ENCODE measurements around the gene TBC1D10B.

The TBC1D10B gene, protein sequence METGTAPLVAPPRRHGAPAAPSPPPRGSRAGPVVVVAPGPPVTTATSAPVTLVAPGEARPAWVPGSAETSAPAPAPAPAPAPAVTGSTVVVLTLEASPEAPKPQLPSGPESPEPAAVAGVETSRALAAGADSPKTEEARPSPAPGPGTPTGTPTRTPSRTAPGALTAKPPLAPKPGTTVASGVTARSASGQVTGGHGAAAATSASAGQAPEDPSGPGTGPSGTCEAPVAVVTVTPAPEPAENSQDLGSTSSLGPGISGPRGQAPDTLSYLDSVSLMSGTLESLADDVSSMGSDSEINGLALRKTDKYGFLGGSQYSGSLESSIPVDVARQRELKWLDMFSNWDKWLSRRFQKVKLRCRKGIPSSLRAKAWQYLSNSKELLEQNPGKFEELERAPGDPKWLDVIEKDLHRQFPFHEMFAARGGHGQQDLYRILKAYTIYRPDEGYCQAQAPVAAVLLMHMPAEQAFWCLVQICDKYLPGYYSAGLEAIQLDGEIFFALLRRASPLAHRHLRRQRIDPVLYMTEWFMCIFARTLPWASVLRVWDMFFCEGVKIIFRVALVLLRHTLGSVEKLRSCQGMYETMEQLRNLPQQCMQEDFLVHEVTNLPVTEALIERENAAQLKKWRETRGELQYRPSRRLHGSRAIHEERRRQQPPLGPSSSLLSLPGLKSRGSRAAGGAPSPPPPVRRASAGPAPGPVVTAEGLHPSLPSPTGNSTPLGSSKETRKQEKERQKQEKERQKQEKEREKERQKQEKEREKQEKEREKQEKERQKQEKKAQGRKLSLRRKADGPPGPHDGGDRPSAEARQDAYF

DNA sequence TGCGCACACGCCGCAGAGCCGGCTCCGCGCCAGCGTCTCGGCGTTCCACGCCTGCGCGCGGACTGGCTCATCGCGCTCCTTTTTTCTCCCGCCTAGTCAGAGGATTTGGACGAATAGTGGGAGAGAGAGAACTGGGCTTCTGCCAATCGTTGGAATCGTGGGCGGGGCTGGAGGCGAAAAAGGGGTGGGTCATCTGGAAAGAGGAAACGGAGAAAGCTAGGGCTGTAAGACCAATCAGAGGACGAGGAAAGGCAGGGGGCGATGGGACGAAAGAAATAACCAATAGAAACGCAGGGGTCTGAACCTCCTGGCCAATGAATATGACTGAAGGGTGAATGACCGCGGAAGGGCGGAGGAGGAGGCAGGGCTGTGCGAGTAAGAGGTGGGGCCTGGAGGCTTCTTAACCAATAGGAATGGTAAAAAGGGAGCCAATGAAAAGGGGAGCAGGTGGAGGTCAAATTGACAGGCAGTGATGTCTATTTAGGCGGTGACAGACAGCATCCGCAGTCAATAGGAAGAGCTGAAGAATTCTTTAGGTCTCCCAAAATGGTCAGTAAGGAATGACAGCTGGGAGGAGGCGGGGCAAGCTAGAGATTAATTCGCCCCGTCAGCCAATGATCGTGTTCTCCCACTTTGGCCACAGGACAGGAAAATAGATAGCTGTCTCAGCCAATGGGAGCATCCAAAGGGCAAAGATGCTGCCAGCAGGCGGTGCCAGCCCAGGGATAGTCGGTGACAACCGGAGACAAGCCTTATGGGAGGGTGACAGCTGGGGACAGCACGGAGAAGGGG lies at the start of gene TBC1D10B:
TBC1D10B (minus strand) TSS at position 39 of the 792 bp plus-strand sequence. CDS start 311 bp downstream, outside the sequence.
- peak; percentile 100 for DNase-seq

DNA sequence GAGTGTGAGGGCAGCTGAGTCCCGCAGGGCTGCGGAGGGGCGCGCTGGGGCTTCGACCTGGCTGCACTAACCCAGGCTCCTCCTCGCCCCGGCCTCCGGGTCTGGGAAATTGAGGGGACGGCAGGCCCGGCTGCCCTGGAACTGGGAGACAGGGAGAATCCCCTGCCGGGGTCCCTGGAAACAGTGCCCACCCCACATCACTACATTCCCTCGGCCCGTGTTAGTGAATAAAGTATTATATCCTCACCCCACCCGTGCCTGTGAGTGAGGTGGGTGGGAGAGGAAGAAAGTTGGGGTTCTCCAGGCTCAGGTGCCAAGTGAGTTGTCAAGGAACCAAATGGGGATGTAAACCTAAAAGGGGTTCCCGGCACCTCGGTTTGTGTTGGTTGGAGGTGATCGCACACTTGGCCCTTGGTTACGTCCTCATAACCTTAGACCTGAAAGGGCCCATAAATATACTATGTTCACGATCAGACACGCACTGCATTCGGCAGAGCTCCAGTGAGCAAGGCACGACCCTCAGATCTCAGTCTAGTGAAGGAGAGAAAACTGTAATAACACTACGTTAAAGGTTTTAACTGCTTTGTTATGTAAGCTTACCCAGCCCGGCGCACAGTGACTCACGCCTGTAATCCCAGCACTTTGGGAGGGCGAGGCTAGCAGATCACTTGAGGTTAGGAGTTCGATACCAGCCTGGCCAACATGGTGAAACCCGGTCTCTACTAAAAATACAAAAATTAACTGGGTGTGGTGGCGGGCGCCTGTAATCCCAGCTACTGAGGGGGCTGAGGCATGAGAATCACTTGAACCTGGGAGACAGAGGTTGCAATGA lies 48.3 kb upstream of the TBC1D10B start:
- no peak for DNase-seq

DNA sequence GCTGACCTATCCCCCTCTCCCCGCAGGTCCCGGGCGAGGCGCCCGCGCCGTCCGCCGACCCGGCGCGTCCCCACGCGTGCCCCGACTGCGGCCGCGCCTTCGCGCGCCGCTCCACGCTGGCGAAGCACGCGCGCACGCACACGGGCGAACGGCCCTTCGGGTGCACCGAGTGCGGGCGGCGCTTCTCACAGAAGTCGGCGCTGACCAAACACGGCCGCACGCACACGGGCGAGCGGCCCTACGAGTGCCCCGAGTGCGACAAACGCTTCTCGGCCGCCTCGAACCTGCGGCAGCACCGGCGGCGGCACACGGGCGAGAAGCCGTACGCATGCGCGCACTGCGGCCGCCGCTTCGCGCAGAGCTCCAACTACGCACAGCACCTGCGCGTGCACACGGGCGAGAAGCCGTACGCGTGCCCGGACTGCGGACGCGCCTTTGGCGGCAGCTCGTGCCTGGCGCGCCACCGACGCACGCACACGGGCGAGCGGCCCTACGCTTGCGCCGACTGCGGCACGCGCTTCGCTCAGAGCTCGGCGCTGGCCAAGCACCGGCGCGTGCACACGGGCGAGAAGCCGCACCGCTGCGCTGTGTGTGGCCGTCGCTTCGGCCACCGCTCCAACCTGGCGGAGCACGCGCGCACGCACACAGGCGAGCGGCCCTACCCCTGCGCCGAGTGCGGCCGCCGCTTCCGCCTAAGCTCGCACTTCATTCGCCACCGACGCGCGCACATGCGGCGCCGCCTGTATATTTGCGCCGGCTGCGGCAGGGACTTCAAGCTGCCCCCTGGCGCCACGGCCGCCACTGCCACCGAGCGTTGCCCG lies 47.4 kb upstream of the TBC1D10B start:
- peak; percentile 91 to 94 for DNase-seq

GRCh38 chr16:30416624-30417528 lies 46.6 kb upstream of the TBC1D10B start:
- no peak for DNase-seq

DNA sequence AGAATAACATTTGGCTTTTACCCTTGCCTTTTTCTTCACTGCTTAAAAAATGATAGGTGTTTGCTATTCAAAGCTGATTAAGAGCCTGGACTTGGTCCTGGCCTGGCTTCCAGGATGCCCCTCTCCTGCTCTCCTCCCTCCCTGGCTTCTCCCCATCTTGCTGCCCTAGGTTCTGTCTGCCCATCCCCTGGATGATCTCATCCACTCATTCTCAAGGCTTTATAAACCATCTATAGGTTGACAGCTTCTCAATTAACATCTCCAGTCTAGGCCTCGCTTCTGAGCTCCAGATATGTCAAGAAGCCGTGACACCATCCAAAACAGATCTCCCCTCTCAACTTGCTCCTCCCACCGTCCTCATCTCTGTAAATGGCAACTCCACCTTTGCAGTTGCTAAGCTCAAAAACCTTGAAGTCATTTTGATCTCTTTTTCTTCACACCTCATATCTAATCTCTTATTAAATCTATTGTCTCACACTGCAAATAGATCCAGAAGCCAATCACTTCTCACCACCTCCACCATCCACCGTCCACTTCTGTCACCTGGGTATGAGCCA lies 45.8 kb upstream of the TBC1D10B start:
- DNase-seq: no peak

GRCh38 chr16:30414159-30414558 lies 43.9 kb upstream of the TBC1D10B start:
- DNase-seq: no peak

GRCh38 chr16:30413112-30413806 lies 43.0 kb upstream of the TBC1D10B start:
- DNase-seq: no peak

DNA sequence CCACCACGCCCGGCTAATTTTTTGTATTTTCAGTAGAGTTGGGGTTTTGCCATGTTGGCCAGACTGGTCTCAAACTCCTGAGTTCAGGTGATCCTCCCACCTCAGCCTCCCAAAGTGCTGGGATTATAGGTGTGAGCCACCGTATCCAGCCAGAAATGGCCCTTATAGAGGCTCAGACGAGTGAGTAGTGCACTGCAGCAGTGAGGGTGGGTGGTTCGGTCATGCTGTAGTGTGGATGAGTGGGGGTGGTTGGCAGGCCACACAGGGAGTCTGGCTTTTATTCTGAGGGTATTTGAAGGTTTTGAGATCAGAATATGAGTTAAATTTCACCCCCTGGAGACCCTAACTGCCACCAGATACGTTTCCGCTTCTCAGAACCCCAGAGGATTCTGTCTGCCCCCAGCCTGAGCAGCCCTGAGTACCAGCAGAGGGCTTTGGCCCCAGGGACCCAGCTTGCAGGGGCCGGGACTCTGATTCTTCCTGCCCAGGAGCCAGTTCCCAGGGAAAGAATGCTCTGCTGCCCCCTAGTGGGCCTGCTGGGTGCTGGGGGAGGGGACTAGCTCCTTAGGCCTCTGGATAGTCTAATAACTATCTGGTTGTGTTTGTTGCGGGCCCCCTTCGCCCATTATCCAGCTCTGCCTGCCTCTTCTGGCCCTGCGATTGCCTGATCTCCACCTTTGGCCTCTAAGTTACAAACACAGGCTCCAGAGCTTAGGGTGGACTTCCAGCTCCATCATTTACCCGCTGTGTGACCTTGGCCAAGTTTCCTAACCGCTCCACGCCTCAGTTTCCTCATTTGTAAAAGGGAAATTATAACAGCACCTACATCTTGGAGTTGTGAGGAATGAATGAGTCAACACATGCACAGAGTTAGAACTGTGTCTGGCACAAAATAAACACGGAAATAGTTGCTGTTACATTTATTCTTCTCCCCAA lies 39.1 kb upstream of the TBC1D10B start:
- peak; percentile 89 to 93 for DNase-seq

DNA sequence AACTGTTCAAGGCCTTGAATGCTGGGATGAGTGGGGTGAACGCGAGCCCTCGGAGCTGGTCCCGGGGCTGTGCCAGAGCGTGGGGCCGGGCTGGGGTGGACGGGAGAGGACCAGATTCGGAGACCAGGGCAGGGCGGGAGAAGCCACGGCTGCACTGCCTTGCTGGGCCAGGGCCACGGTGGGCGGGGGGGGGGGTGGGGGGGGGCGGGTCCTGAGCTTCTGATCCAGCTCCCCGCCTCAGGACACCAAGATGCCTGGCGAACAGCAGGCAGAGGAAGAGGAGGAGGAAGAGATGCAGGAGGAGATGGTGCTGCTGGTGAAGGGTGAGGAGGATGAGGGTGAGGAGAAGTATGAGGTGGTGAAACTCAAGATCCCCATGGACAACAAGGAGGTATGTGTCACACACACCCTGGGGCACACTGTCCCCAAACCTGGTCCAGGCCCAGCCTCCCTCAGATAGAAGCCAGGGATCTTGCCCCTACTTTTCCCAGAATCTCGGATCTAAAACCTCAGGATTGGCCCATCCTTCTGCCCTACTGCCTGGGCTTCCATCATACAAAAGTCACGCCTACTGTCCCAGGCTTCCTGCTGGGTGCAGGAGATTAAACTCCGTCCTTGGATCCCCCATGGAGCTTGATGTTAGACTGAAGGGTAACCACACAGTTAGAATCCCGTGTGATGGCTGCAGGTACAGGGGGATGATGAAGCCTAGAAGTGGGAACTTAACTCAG lies 37.7 kb upstream of the TBC1D10B start:
- DNase-seq: no peak

DNA sequence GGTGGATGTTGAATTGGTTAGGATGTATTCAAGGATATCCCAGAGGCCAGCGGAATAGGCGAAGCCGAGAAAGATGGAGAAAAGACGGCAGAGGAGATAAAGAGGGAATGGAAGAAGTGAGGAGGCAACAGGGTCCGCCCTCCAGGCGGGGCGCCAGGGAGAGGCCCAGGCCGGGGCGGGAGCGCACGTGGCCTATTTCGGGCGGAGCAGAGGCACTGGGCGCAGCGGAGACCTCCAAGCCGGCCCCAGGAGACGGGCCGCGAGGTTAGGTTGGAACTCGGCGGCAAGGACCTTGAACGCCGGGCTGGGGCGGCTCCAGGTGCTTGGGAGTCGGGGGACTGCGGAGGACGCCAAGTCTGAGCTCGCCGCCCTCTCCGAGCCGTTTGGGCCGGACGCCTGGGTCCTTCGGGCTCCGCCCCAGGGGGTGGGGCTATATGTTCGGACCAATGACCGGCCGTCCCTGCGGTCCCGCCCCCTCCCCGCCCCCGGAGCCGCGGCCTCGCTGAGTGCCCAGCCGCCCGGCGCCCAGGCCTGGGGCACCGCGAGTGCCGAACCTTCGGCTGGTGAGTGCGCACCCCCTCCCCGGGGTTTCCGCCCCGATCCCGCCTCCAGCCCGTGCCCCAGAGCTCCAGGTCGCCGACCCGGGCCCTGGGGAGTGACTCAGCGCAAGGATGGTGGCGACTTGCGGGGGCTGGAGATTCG lies 37.0 kb upstream of the TBC1D10B start, which contains the start of gene ZNF771:
ZNF771 (plus strand) TSS at position 505 of the 702 bp plus-strand sequence. CDS start 448 bp downstream, outside the sequence.
- peak; percentile 87 to 90 for DNase-seq

- DNase-seq: no peak
These were observed 36.5 kb upstream of the TBC1D10B start for GRCh38 chr16:30406795-30407101.

DNA sequence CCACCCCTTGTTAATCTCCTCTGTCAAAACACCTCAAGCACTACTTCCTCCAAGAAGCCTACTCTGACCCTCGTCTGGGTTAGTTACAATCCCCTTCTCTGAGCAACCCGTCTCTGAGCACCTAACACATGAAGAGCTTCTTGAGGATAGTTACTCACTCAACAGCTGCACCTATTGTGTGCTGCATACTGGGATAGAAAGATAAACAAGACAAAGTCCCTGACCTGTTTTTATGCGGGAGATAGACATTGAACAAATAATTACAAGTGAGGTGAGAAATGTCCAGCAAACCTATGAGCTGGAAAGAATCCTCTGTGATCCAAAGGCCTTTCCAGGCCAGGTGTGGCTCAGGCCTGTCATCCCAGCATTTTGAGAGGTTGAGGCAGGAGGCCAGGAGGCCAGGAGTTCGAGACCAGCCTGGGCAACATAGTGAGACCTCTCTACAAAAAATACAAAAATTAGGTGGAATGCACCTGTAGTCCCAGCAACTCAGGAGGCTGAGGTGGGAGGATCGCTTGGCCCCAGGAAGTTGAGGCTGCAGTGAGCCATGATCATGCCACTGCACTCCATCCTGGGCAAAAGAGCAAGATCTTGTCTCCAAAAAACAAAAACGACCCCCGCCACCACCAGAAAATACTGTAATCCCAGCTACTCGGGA lies 31.6 kb upstream of the TBC1D10B start:
- no peak for DNase-seq

DNA sequence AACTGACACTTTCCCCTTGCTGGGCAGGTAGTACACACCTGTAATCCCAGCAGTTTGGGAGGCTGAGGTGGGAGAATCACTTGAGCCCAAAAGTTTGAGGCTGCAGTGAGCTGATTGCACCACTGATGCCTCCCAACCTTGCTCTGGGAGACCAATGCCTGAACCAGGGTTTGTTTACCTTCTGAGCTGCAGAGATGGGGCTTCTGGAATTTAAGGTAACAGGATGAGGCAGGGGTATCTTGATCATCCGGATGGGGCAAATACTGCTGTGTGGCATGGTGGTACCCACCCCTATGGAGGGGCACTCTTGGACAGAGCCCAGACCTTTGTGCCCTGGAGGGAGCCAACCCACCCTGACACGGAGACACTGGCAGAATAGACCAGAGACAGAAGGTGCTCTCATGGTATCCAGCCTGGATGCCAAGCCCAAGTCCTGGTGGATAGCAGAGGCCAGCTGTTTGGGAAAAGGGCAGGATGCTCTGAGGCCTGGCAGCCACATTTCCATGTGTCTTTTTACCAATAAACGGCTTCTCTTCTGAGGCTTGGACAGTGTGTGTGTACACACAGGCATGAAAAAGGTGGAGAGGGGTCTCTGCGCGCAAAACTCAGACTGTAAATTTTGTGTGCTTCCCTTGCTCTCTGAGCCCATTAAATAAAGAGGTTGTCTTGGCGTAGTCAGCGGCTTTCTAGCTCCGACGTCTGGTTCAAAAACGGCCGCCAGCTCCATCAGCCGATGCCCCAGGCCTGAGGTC lies 29.3 kb upstream of the TBC1D10B start:
- DNase-seq: no peak

- no peak for DNase-seq
These were observed 28.6 kb upstream of the TBC1D10B start for GRCh38 chr16:30398661-30399434.

Measured in CD4-positive, alpha-beta T cell treated with Interleukin-1 beta for 1 hour (primary cell).